Retina (tissue), 1 donor: ENCODE measurements around the gene BARX2.

Experiments used
- DNase-seq: peaks from one replicate; pipeline ENCODE4 v3.0.0-alpha.2; 2016

Gene BARX2

GRCh38 chr11:129374081-129374992 lies 1.3 kb upstream of the BARX2 start:
- peak; percentile 73 for DNase-seq

DNA sequence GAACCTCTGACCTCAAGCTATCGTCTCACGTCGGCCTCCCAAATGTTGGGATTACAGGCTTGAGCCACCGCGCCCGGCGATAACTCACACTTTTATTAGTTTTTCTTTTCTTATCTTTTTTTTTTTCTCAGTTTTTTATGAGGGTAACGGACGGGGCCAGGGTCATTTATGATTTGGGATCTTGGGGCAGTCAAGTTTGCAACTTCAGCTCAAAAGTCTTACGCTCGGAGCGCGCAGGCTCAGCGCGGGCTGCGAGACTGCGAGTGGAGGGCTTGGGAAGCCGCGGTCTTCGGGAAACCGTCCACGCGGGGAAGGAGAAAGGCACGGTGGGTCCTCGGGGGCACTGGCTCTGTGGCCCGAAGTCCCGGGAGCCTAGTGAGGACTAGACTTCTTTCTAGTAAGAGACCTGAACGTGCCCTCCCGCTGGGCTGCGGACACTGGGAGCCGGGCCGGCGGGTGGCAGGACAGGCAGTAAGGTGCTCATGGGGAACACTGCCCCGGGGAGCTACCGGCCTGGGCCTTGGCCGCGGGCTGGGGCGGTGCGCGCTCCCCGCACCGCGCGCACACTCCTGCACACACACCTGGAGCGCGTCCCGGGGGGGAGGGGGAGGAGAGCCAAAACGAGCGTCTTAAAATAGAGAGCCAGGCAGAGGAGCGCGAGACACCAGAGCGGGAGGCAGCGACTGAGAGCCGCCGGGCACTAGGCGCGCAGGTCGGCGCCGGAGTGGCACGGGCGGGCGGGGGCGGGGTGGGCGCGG lies 476 bp upstream of the BARX2 start:
- peak; percentile 73 for DNase-seq

- DNase-seq = no peak
Observed at GRCh38 chr11:129376658-129377341, 1.2 kb downstream of the BARX2 start.

DNA sequence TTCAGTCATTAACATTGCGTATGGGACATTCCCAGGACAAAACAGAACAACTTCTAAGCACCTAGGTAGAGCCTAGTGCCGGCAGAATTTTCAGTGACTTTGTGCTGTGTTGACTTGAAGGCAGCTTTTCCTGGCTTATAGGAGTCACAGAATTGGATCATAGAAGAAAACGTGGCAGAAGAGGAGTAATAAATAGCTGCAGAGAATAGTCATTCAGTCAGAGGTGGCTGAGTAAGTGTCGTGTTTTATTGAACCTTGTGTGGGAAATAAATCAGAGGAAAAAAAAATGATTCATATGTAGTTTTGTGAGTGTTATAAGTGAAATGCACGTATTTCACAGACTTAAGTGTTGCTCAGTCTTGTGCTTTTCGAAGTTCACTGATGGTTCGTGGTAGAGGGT lies 2.1 kb downstream of the BARX2 start:
- no peak for DNase-seq

- DNase-seq = no peak
Observed at GRCh38 chr11:129380413-129380812, 4.8 kb downstream of the BARX2 start.

GRCh38 chr11:129382583-129382982 lies 6.9 kb downstream of the BARX2 start:
- DNase-seq = no peak

- DNase-seq = no peak
Observed at GRCh38 chr11:129383060-129383459, 7.4 kb downstream of the BARX2 start.

GRCh38 chr11:129383502-129383901 lies 7.9 kb downstream of the BARX2 start:
- DNase-seq = no peak

DNA sequence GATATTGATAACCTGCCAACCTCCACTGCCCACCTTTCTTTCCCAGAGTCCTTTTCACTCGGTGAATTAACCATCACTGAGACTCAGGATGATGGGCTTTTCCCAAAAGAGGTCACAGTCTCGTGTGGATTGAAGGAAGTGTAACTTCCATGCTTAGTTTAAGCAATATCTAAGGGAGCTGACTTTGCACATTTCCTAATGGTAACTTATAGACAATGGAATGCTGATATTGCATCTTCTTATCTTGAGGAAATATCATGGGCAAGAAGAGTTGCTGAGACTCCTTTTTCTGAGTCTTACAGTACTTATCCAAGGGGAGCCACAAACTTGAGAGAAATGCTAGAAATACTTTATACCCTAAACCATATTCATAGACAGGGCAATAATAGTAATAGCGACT lies 8.8 kb downstream of the BARX2 start:
- DNase-seq = no peak

DNA sequence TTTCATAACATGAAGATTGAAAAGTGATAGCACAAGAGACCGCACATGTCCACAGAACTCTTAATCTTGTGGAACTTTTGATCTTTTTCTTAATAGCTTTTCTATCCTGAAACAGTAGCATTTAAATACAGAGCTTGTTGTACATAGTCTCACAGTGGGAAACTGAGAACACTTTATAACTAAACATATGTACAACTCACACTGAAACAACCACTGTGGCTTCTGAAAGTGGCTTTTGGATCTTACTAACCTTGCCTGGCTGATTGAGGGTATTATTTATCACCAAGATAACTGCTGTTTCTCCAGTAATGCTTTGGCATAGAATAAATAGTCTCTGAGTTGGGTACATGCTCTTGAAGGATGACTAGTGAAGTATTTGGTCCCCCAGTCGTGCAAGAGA lies 10.2 kb downstream of the BARX2 start:
- DNase-seq = no peak

DNA sequence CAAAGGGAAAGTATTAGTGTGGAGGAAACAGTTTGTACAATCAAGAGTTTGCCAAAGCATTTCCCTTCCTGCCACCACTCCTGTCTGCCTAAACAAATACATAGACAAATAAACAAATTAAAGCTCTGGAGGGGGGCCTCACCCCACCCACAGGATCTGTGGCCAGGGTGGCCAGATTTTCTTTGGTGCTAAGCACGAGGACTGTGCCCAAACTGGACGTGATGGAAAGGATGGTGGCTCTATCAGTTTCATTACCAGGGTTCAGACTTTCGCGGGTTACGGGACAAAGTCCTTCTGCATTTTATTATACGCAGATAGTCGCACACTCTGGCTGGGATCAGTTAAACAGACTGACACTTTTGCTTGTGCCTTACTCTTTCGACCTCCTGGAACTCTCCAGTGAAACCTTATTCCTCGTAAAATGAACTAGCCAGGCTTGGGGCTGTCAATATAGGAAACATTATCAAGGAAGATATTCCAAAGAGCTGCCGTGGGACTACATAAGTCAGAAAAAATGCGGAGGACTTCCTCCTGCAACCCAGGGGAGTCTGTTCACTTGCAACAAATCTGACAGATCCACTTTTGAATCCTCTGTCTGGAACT lies 11.2 kb downstream of the BARX2 start:
- DNase-seq = no peak

DNA sequence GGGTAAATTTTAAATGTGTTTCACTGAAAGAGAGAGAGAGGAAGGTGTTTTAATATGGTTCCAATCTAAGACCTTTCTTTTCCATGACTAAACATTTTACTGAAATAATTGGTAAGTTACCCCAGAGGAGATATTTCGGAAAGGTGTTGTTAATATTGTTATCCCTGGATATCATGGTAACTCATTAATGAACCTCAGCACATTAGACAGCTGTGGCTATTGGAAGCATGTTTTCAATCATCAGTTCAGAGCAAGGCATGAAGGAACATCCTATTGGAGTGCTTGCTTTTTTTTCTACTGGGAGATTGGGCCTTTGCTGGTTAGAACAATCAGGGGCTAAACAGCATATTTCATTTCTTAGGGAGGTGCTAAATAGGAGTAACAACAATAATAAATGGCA lies 11.8 kb downstream of the BARX2 start:
- DNase-seq = no peak

- no peak for DNase-seq
Observed at GRCh38 chr11:129388824-129389223, 13.2 kb downstream of the BARX2 start.

DNA sequence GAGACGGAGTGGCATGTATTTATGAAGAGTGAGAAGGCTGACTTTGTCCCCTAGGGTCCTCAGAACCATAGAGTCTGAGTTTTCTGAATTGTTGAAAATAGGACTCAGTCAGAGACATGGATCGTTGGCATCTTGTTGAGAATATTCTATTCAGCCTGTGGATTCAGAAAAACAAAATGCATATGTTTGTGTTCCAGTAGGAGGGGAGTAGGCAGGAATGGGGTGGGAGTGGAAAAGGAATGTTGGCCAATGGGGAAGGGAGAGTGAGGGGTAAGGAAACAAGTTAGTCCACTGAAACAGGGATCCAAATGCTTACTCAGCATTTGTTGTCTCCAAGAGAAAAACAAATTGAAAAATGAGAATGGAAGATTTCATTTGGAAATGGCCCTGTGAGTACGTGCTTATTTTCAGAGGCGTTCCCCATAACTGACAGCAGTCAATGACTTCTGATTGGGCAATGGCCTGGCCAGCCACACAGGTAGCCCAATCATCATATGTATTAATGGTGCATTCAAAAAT lies 14.7 kb downstream of the BARX2 start:
- DNase-seq = no peak

GRCh38 chr11:129391360-129391759 lies 15.7 kb downstream of the BARX2 start:
- DNase-seq = no peak

GRCh38 chr11:129391821-129392220 lies 16.2 kb downstream of the BARX2 start:
- no peak for DNase-seq

DNA sequence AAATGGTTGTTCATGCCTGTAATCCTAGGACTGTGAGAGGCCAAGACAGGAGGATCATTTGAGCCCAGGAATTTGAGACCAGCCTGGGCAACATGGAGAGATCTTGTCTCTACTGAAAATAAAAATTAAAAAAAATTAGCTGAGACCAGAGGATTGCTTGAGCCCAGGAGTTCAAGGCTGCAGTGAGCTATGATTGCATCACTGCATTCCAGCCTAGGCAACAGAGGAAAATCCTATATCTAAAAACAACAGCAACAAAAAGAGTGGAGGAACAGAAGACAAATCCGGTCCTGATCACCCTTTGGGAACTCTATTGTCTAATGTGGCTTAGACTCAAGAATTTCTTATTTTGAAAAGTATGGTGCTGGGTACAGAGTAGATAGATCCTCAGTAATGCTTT lies 17.3 kb downstream of the BARX2 start:
- no peak for DNase-seq

- DNase-seq = no peak
Observed at GRCh38 chr11:129394709-129395108, 19.1 kb downstream of the BARX2 start.

DNA sequence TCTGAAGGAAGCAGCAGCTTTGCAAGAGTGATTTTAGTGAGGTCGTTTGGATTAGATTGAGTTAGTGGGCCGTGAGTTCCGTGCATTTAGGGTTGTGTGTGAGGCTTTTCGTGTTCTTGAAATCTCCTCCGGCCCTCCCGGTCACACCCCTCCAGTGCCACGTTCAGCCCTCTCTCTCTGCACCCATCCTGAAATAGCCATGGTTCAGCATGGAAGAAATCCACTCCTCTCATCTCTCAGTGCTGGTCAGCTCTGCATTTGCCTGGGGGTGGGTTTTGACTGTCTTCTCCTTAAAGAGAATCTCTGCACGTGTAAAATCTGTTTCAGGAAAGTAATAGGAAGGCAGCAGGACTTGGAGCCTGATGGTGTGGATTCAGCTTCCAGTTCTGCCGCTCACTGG lies 19.8 kb downstream of the BARX2 start:
- DNase-seq = no peak

- no peak for DNase-seq
Observed at GRCh38 chr11:129395883-129396282, 20.2 kb downstream of the BARX2 start.

GRCh38 chr11:129396454-129396853 lies 20.8 kb downstream of the BARX2 start:
- DNase-seq = no peak

- DNase-seq = no peak
Observed at GRCh38 chr11:129402206-129403171, 26.8 kb downstream of the BARX2 start.
